Stimulated activated naive CD8-positive, alpha-beta T cell treated with anti-CD3 and anti-CD28 coated beads, Interleukin-15, Interleukin-2, amounts not matched to agents 100 U/mL and 50 U/mL, for 24 hours (primary cell): ENCODE data around the gene ZNF738.

Source experiments
- ATAC-seq: fragments of 150-1000 bp; cut with Tn5 transposase; one replicate; pipeline ENCODE4 v1.10.0; 2021
- DNase-seq: peaks from one replicate; pipeline ENCODE4 v3.0.0; 2021

Gene ZNF738

DNA sequence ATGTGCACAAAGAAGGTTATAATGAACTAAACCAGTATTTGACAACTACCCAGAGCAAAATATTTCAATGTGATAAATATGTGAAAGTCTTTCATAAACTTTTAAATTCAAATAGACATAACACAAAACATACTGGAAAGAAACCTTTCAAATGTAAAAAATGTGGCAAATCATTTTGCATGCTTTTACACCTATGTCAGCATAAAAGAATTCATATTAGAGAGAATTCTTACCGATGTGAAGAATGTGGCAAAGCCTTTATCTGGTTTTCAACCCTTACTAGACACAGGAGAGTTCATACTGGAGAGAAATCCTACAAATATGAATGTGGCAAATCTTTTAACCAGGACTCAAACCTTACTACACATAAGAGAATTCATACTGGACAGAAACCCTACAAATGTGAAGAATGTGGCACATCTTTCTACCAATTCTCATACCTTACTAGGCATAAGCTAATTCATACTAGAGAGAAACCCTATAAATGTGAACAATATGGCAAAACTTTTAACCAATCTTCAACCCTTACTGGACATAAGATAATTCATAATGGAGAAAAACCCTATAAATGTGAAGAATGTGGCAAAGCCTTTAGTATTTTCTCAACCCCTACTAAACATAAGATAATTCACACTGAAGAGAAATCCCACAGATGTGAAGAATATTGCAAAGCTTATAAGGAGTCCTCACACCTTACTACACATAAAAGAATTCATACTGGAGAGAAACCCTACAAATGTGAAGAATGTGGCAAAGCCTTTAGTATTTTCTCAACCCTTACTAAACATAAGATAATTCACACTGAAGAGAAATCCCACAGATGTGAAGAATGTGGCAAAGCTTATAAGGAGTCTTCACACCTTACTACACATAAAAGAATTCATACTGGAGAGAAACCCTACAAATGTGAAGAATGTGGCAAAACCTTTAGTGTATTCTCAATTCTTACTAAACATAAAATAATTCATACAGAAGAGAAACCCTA is 64.5 kb downstream of the ZNF738 start:
- no peak for DNase-seq

More for the DNA sequence above, 64.5 kb downstream of the ZNF738 start:
- no peak for ATAC-seq
